Ishikawa (cell line): ENCODE data around the gene IRF2BP1.

ENCODE experiments used
- CEBPB ChIP-seq: IDR thresholded peaks from 2 replicates; pipeline ENCODE4 v1.6.1; 2012
- EGR1 ChIP-seq: IDR thresholded peaks from 2 replicates; pipeline ENCODE4 v1.6.1; 2012
- EP300 ChIP-seq: IDR thresholded peaks from 2 replicates; pipeline ENCODE4 v1.6.1; 2012; ENCODE audit warnings: borderline replicate concordance
- FOXM1 ChIP-seq: IDR thresholded peaks from 2 replicates; pipeline ENCODE4 v1.6.1; 2012; ENCODE audit warnings: low read depth, borderline replicate concordance
- MAX ChIP-seq: IDR thresholded peaks from 2 replicates; pipeline ENCODE4 v1.6.1; 2012
- NFIC ChIP-seq: IDR thresholded peaks from 2 replicates; pipeline ENCODE4 v1.6.1; 2012
- RAD21 ChIP-seq: IDR thresholded peaks from 2 replicates; pipeline ENCODE4 v1.6.1; 2012; ENCODE audit warnings: low read depth
- REST ChIP-seq: IDR thresholded peaks from 2 replicates; pipeline ENCODE4 v1.6.1; 2012; ENCODE audit warnings: low read depth, mild to moderate bottlenecking
- TAF1 ChIP-seq: IDR thresholded peaks from 2 replicates; pipeline ENCODE4 v1.6.1; 2012; ENCODE audit warnings: low read depth, mild to moderate bottlenecking
- TCF12 ChIP-seq: IDR thresholded peaks from 2 replicates; pipeline ENCODE4 v1.6.1; 2012; ENCODE audit warnings: low read depth
- TEAD4 ChIP-seq: IDR thresholded peaks from 2 replicates; pipeline ENCODE4 v1.6.1; 2012
- USF1 ChIP-seq: IDR thresholded peaks from 2 replicates; pipeline ENCODE4 v1.6.1; 2012
- YY1 ChIP-seq: IDR thresholded peaks from 2 replicates; pipeline ENCODE4 v1.6.1; 2012; ENCODE audit warnings: low read depth
- ZBTB7A ChIP-seq: IDR thresholded peaks from 2 replicates; pipeline ENCODE4 v1.6.1; 2012; ENCODE audit warnings: low read depth

GRCh38 chr19:45879055-45879454, 6.9 kb downstream of the IRF2BP1 start:
- no peak for TF ChIP-seq FOXM1
- no peak for TF ChIP-seq REST
- no peak for TF ChIP-seq MAX
- no peak for TF ChIP-seq YY1
- TF ChIP-seq CEBPB = no peak
- TF ChIP-seq EP300 = no peak
- TF ChIP-seq TAF1 = no peak
- no peak for TF ChIP-seq TCF12
- TF ChIP-seq RAD21 = no peak
- TF ChIP-seq NFIC = no peak
- TF ChIP-seq ZBTB7A = no peak
- no peak for TF ChIP-seq TEAD4
- TF ChIP-seq EGR1 = no peak
- TF ChIP-seq USF1 = no peak
